HG02588 (cell line): ENCODE measurements around the gene TP53RK.

Experiments
- ATAC-seq: cut with Tn5 transposase; IDR thresholded peaks from one replicate; pipeline ENCODE4 v1.9.1; 2021; ENCODE audit warnings: mild to moderate bottlenecking, moderate library complexity; ENCODE audit not compliant: unreplicated experiment

TP53RK gene

GRCh38 chr20:46689082-46689753, at the start of gene TP53RK:
Gene TP53RK (minus strand): TSS chr20:46689444. CDS start chr20:46689414, 30 bp downstream.
- ATAC-seq: peak; percentile 90

GRCh38 chr20:46735436-46735835, 46.2 kb upstream of the TP53RK start:
- no peak for ATAC-seq

GRCh38 chr20:46731770-46732169, 42.5 kb upstream of the TP53RK start:
- no peak for ATAC-seq

GRCh38 chr20:46725186-46726165, 36.2 kb upstream of the TP53RK start:
- no peak for ATAC-seq

- no peak for ATAC-seq
These were observed 35.2 kb upstream of the TP53RK start for GRCh38 chr20:46724343-46724959.

GRCh38 chr20:46723039-46723438, 33.8 kb upstream of the TP53RK start:
- ATAC-seq: no peak

- no peak for ATAC-seq
These were observed 33.2 kb upstream of the TP53RK start for GRCh38 chr20:46722450-46722849.

- no peak for ATAC-seq
These were observed 32.2 kb upstream of the TP53RK start for GRCh38 chr20:46721476-46721875.

- ATAC-seq: no peak
These were observed 31.7 kb upstream of the TP53RK start for GRCh38 chr20:46720776-46721425.

- no peak for ATAC-seq
These were observed 30.8 kb upstream of the TP53RK start for GRCh38 chr20:46720019-46720418.

GRCh38 chr20:46717818-46718541, 28.7 kb upstream of the TP53RK start:
- no peak for ATAC-seq

- no peak for ATAC-seq
These were observed 26.1 kb upstream of the TP53RK start for GRCh38 chr20:46715292-46715756.

- no peak for ATAC-seq
These were observed 25.0 kb upstream of the TP53RK start for GRCh38 chr20:46713957-46714834.

GRCh38 chr20:46712056-46712636, 22.9 kb upstream of the TP53RK start:
- no peak for ATAC-seq

- no peak for ATAC-seq
These were observed 21.1 kb upstream of the TP53RK start for GRCh38 chr20:46710153-46710913.

- no peak for ATAC-seq
These were observed 20.4 kb upstream of the TP53RK start, which contains the start of gene SLC2A10 for GRCh38 chr20:46709459-46710152. Gene SLC2A10 (plus strand): TSS chr20:46709649. CDS start chr20:46709737, 88 bp downstream.

- ATAC-seq: no peak
These were observed 19.8 kb upstream of the TP53RK start for GRCh38 chr20:46709055-46709458.
